GM12874 (cell line): Measurements from ENCODE around the gene RADIL.

Experiments used
- TF ChIP-seq, protein P1 (sequence below): IDR thresholded peaks from 2 replicates; pipeline ENCODE4 v1.5.1; 2011; ENCODE audit warnings: low read depth, mild to moderate bottlenecking, control low read depth, low read length, moderate library complexity; ENCODE audit not compliant: insufficient read depth

RADIL gene

DNA sequence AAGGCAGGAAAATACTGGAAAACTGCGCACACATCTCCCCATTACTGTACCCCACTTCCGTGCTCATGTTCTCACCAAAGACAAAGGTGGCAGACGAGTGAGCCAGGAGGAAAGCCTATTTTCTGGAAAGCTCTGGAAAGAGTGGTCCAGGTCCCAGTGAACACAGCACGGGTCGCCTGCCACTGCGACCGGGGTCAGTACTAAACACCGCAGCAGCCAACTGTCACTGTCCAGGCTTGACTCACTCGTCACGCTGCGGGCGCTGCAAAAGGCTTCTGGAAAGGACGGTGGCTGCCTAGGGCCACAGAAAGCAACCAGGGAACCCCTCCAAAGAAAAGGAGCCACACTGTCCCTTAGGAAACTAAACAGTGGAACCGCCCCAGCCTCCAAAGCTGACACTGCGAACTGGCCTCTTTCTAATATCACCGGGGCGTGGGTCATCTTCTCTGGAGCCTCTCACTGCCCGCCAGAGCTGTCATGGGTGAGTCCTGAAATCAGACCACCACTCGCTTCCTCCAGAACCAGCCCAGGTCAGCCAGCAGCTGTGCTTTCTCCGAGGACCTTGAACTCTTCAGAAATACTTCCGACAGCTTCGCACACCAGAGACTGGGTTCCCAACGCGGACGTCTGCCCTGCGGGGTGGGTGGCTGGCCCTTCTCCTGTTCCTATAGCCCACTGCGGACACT, 4.0 kb downstream of the RADIL start:
- TF ChIP-seq, protein P1, sequence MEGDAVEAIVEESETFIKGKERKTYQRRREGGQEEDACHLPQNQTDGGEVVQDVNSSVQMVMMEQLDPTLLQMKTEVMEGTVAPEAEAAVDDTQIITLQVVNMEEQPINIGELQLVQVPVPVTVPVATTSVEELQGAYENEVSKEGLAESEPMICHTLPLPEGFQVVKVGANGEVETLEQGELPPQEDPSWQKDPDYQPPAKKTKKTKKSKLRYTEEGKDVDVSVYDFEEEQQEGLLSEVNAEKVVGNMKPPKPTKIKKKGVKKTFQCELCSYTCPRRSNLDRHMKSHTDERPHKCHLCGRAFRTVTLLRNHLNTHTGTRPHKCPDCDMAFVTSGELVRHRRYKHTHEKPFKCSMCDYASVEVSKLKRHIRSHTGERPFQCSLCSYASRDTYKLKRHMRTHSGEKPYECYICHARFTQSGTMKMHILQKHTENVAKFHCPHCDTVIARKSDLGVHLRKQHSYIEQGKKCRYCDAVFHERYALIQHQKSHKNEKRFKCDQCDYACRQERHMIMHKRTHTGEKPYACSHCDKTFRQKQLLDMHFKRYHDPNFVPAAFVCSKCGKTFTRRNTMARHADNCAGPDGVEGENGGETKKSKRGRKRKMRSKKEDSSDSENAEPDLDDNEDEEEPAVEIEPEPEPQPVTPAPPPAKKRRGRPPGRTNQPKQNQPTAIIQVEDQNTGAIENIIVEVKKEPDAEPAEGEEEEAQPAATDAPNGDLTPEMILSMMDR, result no peak

DNA sequence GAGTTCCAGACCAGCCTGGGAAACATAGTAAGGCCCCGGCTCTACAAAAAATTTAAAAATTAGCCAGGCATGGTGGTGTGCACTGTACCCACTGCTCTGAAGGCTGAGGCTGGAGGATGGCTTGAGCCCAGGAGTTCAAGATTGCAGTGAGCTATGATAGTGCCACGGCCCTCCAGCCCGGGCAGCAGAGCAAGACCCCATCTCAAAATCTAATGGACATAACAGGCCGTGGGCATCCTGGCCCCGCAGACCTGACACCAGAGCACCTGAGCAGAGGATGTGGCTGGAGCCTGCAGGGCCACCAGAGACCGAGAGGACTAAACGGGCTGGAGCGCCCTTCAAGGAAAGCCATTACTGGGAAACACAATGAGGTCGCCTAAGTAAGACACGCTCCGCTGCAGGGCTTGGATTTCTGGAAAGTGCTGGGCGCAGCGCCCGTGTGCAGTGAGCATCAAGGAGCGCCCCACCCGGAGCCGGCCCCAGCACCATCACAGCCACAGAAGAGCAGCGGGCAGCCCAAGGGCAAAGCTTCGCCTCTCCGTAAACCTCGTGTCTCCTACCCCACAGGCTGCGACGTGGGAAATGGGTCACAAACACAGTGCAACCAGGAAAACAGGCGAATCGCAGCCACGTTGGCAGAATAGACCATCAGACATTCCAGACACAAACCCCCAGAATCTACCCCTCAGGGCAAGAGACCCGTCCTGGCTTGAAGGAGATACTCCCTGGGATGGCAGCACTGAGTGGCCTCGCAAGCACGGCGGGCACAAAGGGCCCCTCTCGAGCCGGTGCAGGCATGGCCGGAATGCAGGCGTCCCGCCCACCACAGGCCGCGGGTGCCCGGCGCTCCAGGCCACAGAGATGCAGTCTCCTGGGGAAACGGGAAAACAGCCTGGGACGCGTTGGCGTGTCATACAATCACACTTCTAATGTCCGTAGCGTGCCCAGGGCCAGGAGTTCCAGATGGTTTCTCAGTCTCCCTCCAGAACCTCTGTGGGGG, 4.9 kb downstream of the RADIL start:
- TF ChIP-seq, protein P1, result no peak

GRCh38 chr7:4876586-4876985, 6.9 kb downstream of the RADIL start:
- TF ChIP-seq, protein P1, result no peak

GRCh38 chr7:4875391-4875790, 8.1 kb downstream of the RADIL start:
- TF ChIP-seq, protein P1, result no peak

DNA sequence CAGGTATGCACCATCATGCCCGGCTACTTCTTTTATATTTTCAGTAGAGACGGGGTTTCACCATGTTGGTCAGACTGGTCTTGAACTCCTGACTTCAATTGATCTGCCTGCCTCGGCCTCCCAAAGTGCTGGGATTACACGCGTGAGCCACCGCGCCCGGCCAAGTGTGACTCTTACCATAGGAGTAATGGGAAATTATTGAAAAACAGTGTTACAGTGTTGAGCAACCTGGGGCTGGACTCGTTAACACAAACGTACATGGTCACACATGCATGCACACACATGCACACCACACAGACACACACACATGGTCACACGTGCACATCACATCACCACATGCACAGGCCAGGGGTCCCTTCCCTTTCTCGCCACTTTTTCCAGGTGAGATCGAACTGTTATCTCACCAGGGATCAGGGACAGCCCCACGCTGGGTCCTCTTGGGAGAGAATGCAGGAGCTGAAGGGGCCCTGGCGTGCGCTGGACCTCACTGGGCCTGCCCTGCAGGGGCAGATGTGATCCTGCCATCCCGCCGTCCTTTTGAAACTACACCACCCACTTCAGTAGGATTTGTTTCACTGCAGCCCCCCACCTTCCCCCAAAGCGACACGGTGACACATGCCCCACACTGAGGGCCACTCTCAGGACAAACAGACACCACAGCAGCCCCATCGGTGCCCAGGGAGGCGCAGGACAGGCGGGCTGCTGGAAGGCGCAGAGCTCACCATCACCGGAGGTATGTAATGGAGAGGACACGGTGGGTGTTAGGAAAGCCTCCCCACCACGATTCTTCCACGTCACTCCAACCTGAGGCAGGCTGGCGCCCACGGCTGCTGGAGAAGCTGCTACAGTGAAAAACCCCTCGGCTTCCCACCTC, 10.2 kb downstream of the RADIL start:
- TF ChIP-seq, protein P1, result no peak

GRCh38 chr7:4871930-4872675, 11.4 kb downstream of the RADIL start:
- TF ChIP-seq, protein P1, result no peak
